Stimulated activated CD8-positive, alpha-beta memory T cell treated with anti-CD3 and anti-CD28 coated beads, Interleukin-7, amount 100 ng/mL, for 4 hours (primary cell): Measurements from ENCODE around the gene SYT8.
"Not testable (repeated sequence)": the region's sequence is repeated elsewhere in the genome, so short reads cannot be mapped to it uniquely, and the experiment has no call there.

Source experiments
- DNase-seq, 2 donors: peaks; one replicate each; pipeline ENCODE4 v3.0.0-alpha.2; 2020; ENCODE audit warnings: low read depth in 2 of 2

SYT8 gene

GRCh38 chr11:1873813-1874150 lies 39.0 kb downstream of the SYT8 start:
- not testable (repeated sequence) for DNase-seq

- DNase-seq: not testable (repeated sequence)
Observed at GRCh38 chr11:1874441-1875092, 39.8 kb downstream of the SYT8 start.

GRCh38 chr11:1875093-1875850 lies 40.5 kb downstream of the SYT8 start:
- no peak for DNase-seq

- not testable (repeated sequence) for DNase-seq
Observed at GRCh38 chr11:1875851-1876301, 41.1 kb downstream of the SYT8 start.

GRCh38 chr11:1876361-1877063 lies 41.7 kb downstream of the SYT8 start:
- DNase-seq: no peak

- DNase-seq: no peak
Observed at GRCh38 chr11:1877211-1878136, 42.7 kb downstream of the SYT8 start.

GRCh38 chr11:1878137-1879031 lies 43.6 kb downstream of the SYT8 start:
- DNase-seq: no peak

- no peak for DNase-seq
Observed at GRCh38 chr11:1879342-1879940, 44.7 kb downstream of the SYT8 start.

- DNase-seq: no peak
Observed at GRCh38 chr11:1879941-1880720, 45.3 kb downstream of the SYT8 start.

GRCh38 chr11:1880746-1881441 lies 46.1 kb downstream of the SYT8 start:
- DNase-seq: no peak

- DNase-seq: no peak
Observed at GRCh38 chr11:1881442-1882264, 46.9 kb downstream of the SYT8 start.

- DNase-seq: peak; percentile 29 to 69
Observed at GRCh38 chr11:1882265-1883238, 47.8 kb downstream of the SYT8 start.

GRCh38 chr11:1883346-1884302 lies 48.8 kb downstream of the SYT8 start:
- DNase-seq: no peak

- no peak for DNase-seq
Observed at GRCh38 chr11:1884303-1884700, 49.5 kb downstream of the SYT8 start.

GRCh38 chr11:1886551-1886950 lies 51.8 kb downstream of the SYT8 start:
- DNase-seq: not testable (repeated sequence)
